Activated CD8-positive, alpha-beta memory T cell treated with anti-CD3 and anti-CD28 coated beads, Interleukin-2, amount 50 U/mL, for 1 hour (primary cell): ENCODE data around the gene PYGO2.
A peak's percentile ranks its signal among the peaks of the same experiment; 100 is the strongest.
"Not testable (repeated sequence)": the region's sequence is repeated elsewhere in the genome, so short reads cannot be mapped to it uniquely, and the experiment has no call there.

Experiments
- DNase-seq: peaks from one replicate; pipeline ENCODE4 v3.0.0-alpha.2; 2020; ENCODE audit errors: extremely low read depth

PYGO2 gene

GRCh38 chr1:154999571-155000410, 38.2 kb upstream of the PYGO2 start:
- no peak for DNase-seq

GRCh38 chr1:154998818-154999570, 37.4 kb upstream of the PYGO2 start:
- no peak for DNase-seq

GRCh38 chr1:154998201-154998780, 36.7 kb upstream of the PYGO2 start:
- DNase-seq: no peak

GRCh38 chr1:154996966-154997701, 35.6 kb upstream of the PYGO2 start:
- DNase-seq: no peak

- not testable (repeated sequence) for DNase-seq
Measured at GRCh38 chr1:154995301-154995983, 33.9 kb upstream of the PYGO2 start.

- DNase-seq: no peak
Measured at GRCh38 chr1:154994591-154994990, 33.0 kb upstream of the PYGO2 start.

GRCh38 chr1:154994269-154994587, 32.6 kb upstream of the PYGO2 start:
- no peak for DNase-seq

GRCh38 chr1:154993572-154994268, 32.1 kb upstream of the PYGO2 start, which contains the start of gene LENEP:
Gene LENEP (plus strand): TSS chr1:154993586. CDS start chr1:154993608, 22 bp downstream.
- DNase-seq: no peak

GRCh38 chr1:154992721-154993571, 31.4 kb upstream of the PYGO2 start:
- no peak for DNase-seq

GRCh38 chr1:154990276-154990675, 28.7 kb upstream of the PYGO2 start:
- no peak for DNase-seq

- no peak for DNase-seq
Measured at GRCh38 chr1:154989195-154989860, 27.7 kb upstream of the PYGO2 start.

GRCh38 chr1:154988058-154988954, 26.7 kb upstream of the PYGO2 start:
- DNase-seq: no peak

- no peak for DNase-seq
Measured at GRCh38 chr1:154987326-154987725, 25.7 kb upstream of the PYGO2 start.

- not testable (repeated sequence) for DNase-seq
Measured at GRCh38 chr1:154986736-154987135, 25.2 kb upstream of the PYGO2 start.

- DNase-seq: no peak
Measured at GRCh38 chr1:154983776-154984466, 22.3 kb upstream of the PYGO2 start.

GRCh38 chr1:154982897-154983648, 21.5 kb upstream of the PYGO2 start, which contains the start of gene FLAD1:
Gene FLAD1 (plus strand): TSS chr1:154983344. CDS start chr1:154983695, 351 bp downstream.
- DNase-seq: peak; percentile 90

- DNase-seq: no peak
Measured at GRCh38 chr1:154982341-154982740, 20.8 kb upstream of the PYGO2 start.
